B cell (primary cell): Measurements from ENCODE around the gene THADA. TPM values are rescaled to one million over a fixed set of nuclear protein-coding genes. Genes with fewer than 3 reads are reported as not detected.

ENCODE experiments used
- ATAC-seq: fragments of 200-7000 bp; cut with Tn5 transposase; one replicate; pipeline ENCODE4 v1.10.0; 2021; ENCODE audit warnings: low read depth, mild to moderate bottlenecking, moderate number of reproducible peaks, moderate library complexity
- CTCF ChIA-PET: fragments of 350-600 bp; sonication (Branson Sonifier 250); formaldehyde crosslinking; loops from one replicate; lab custom pipeline; 2021; ENCODE audit warnings: antibody characterized with exemption, inconsistent platforms; lab: Charles Lee
- POLR2A ChIA-PET: fragments of 350-600 bp; sonication (Branson Sonifier 250); formaldehyde crosslinking; loops from one replicate; lab custom pipeline; 2021; ENCODE audit warnings: antibody characterized with exemption; lab: Charles Lee
- DNase-seq: peaks from one replicate; pipeline ENCODE4 v3.0.0; 2013
- H2AFZ ChIP-seq: 2 replicates; pipeline ENCODE4 v1.6.1; 2012; ENCODE audit warnings: mild to moderate bottlenecking, low read depth, low read length; ENCODE audit not compliant: insufficient read depth, poor library complexity, severe bottlenecking
- H3K27ac ChIP-seq, 2 donors: 1 replicate in 1 of 2; 2 replicates in 1 of 2; pipeline ENCODE4 v1.5.1; 2012 to 2013; ENCODE audit warnings: low read length in 2 of 2, mild to moderate bottlenecking in 2 of 2, moderate library complexity in 1 of 2
- H3K27me3 ChIP-seq, 4 experiments: fragments of 200-600 bp in 1 of 4; sonication (generic) in 1 of 4; replicated peaks in 1 of 4; 1 replicate in 2 of 4; 2 replicates in 2 of 4; pipeline versions ENCODE4 v1.6.1 to v1.7.0; 2013 to 2016; ENCODE audit warnings: low read length in 3 of 4, mild to moderate bottlenecking in 2 of 4, mixed read lengths in 1 of 4, moderate library complexity in 1 of 4; ENCODE audit not compliant: insufficient read depth in 4 of 4, control insufficient read depth in 3 of 4; ENCODE audit errors: control extremely low read depth in 1 of 4
- H3K36me3 ChIP-seq, 2 experiments: replicated peaks in 1 of 2; 1 replicate in 1 of 2; 2 replicates in 1 of 2; pipeline versions ENCODE4 v1.6.1 to v1.7.1; 2013; ENCODE audit warnings: low read length in 1 of 2; ENCODE audit not compliant: insufficient read depth in 2 of 2, control insufficient read depth in 1 of 2; ENCODE audit errors: control extremely low read depth in 1 of 2, extremely low read depth in 1 of 2
- H3K4me1 ChIP-seq, 2 donors: fragments of 200-600 bp in 1 of 2; sonication (generic) in 1 of 2; 1 replicate in 1 of 2; 2 replicates in 1 of 2; pipeline versions ENCODE4 v1.5.1 to v1.6.1; 2013 to 2017; ENCODE audit warnings: low read length in 2 of 2; ENCODE audit not compliant: control insufficient read depth in 2 of 2, insufficient read depth in 2 of 2
- H3K4me2 ChIP-seq: replicated peaks from 2 replicates; pipeline ENCODE3; 2012; ENCODE audit warnings: mild to moderate bottlenecking, low read depth, low read length; ENCODE audit not compliant: poor library complexity, severe bottlenecking
- H3K4me3 ChIP-seq, 5 experiments: fragments of 200-600 bp in 1 of 5; sonication (generic) in 1 of 5; 1 replicate in 3 of 5; 2 replicates in 2 of 5; pipeline versions ENCODE4 v1.5.1 to v1.7.0; 2011 to 2016; ENCODE audit warnings: low read length in 4 of 5, mild to moderate bottlenecking in 4 of 5, low read depth in 2 of 5, control low read depth in 1 of 5, moderate library complexity in 1 of 5; ENCODE audit not compliant: insufficient read depth in 1 of 5; ENCODE audit errors: control extremely low read depth in 1 of 5, extremely low read depth in 1 of 5
- H3K79me2 ChIP-seq: fragments of 200-600 bp; sonication (generic); one replicate; pipeline ENCODE4 v1.6.0; 2016; ENCODE audit warnings: low read length; ENCODE audit not compliant: control insufficient read depth, insufficient read depth
- H3K9ac ChIP-seq: fragments of 200-600 bp; sonication (generic); 2 replicates; pipeline ENCODE4 v1.6.1; 2017; ENCODE audit warnings: mild to moderate bottlenecking, low read length, moderate library complexity
- H3K9me3 ChIP-seq, 3 donors: one replicate each; pipeline versions ENCODE4 v1.6.1 to v1.7.1; 2013; ENCODE audit warnings: low read length in 2 of 3; ENCODE audit not compliant: control insufficient read depth in 2 of 3, insufficient read depth in 1 of 3; ENCODE audit errors: control extremely low read depth in 1 of 3
- H4K20me1 ChIP-seq: 2 replicates; pipeline ENCODE4 v1.6.0; 2012; ENCODE audit warnings: mild to moderate bottlenecking, low read length; ENCODE audit not compliant: insufficient read depth, control insufficient read depth, poor library complexity, severe bottlenecking
- H3K27ac Mint-ChIP-seq: one replicate; pipeline ENCODE4 v1.8.0; 2021; ENCODE audit warnings: mixed read lengths
- H3K27me3 Mint-ChIP-seq: one replicate; pipeline ENCODE4 v1.8.0; 2021; ENCODE audit warnings: mixed read lengths
- H3K4me1 Mint-ChIP-seq: one replicate; pipeline ENCODE4 v1.8.0; 2021; ENCODE audit warnings: mixed read lengths
- H3K4me3 Mint-ChIP-seq: one replicate; pipeline ENCODE4 v1.8.0; 2021; ENCODE audit warnings: mixed read lengths
- H3K9me3 Mint-ChIP-seq: one replicate; pipeline ENCODE4 v1.8.0; 2022; ENCODE audit warnings: mixed read lengths; ENCODE audit not compliant: insufficient read depth
- EZH2 ChIP-seq: IDR thresholded peaks from 2 replicates; pipeline ENCODE4 v1.6.1; 2012; ENCODE audit warnings: borderline replicate concordance, low read depth, mild to moderate bottlenecking, moderate library complexity, low read length; ENCODE audit not compliant: insufficient read depth, poor library complexity, severe bottlenecking
- WGBS: methylation state at CpG from one replicate; pipeline ENCODE4 v1.1.5; 2013; ENCODE audit warnings: missing lambda C conversion rate; ENCODE audit not compliant: insufficient coverage; 5-methylcytosine and 5-hydroxymethylcytosine counted together
- intact Hi-C: fragments of 100-400 bp; cut with micrococcal nuclease; formaldehyde crosslinking; loops from one replicate; pipeline ENCODE4 v1.10.0; 2022
- polyA plus RNA-seq: library from polyadenylated mRNA; depleted of rRNA; stranded (reverse); fragments of >200 nt; gene quantifications from 2 replicates; pipeline ENCODE4 v1.2.3, GENCODE V29; 2012
- total RNA-seq, 2 donors: library from RNA; stranded (reverse); fragments of 120-200 nt in 1 of 2; gene quantifications; 1 replicate in 1 of 2; 2 replicates in 1 of 2; pipeline versions ENCODE4 v1.2.3 to v1.2.4, GENCODE V29; 2013 to 2022
- TF ChIP-seq, protein P1 (sequence below): fragments of 200-600 bp; IDR thresholded peaks from one replicate; pipeline ENCODE4 v1.8.0; 2022; ENCODE audit warnings: antibody characterized with exemption, mild to moderate bottlenecking

The THADA gene
- total and polyA plus RNA-seq, 2 donors (not counting 1 experiment from before 2014, with no cell fraction given) = 17.6 to 48.5 TPM

DNA sequence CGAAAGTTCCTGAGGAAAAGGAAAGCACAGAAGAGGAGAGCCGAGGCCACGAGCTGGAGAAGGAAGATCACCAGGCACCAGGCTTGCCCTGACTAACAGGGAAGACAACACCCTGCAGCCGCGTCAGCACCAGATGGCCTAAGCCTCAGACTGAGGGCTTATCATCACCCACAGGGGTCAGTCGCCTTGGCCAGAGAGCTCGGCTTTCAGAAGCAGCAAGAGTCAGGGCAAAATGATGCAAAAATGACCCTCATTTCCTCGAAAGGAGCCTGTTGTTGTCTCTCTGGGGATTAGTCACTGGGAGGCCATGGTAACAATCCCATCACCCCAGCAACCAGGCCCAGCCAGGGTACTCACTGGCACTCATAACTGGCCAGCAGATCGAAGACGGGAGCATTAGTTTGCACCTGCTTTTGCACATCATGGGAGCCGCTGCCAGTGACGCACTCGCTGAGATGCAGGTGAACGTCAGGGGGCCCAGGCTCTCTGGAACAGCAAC, 326.7 kb downstream of the THADA start:
- ATAC-seq (no peak), DNase-seq (no peak)
- Mint-ChIP-seq H3K4me1 (no peaks in the 10 kb centered on the region), H3K27ac (no peak overlapping the region), H3K27me3 (no peaks in the 10 kb centered on the region), H3K9me3 (no peaks in the 10 kb centered on the region), H3K4me3 (no peak overlapping the region)
- Histone ChIP-seq H3K4me3 (no peak overlapping the region), H2AFZ (no peak overlapping the region), H3K27ac (no peak overlapping the region), H3K36me3 (peaks cover 0 to 37% of the 10 kb centered on the region in 2 experiments), H3K79me2 (no peaks in the 10 kb centered on the region), H3K4me1 (no peaks in the 10 kb centered on the region), H3K9me3 (no peaks in the 10 kb centered on the region), H4K20me1 (no peaks in the 10 kb centered on the region), H3K4me2 (no peak overlapping the region), H3K9ac (no peak overlapping the region), H3K27me3 (no peaks in the 10 kb centered on the region)
- ChIA-PET POLR2A (no interaction called here), CTCF (no interaction called here)
- TF ChIP-seq, protein P1, sequence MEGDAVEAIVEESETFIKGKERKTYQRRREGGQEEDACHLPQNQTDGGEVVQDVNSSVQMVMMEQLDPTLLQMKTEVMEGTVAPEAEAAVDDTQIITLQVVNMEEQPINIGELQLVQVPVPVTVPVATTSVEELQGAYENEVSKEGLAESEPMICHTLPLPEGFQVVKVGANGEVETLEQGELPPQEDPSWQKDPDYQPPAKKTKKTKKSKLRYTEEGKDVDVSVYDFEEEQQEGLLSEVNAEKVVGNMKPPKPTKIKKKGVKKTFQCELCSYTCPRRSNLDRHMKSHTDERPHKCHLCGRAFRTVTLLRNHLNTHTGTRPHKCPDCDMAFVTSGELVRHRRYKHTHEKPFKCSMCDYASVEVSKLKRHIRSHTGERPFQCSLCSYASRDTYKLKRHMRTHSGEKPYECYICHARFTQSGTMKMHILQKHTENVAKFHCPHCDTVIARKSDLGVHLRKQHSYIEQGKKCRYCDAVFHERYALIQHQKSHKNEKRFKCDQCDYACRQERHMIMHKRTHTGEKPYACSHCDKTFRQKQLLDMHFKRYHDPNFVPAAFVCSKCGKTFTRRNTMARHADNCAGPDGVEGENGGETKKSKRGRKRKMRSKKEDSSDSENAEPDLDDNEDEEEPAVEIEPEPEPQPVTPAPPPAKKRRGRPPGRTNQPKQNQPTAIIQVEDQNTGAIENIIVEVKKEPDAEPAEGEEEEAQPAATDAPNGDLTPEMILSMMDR = no peak
- no peak for TF ChIP-seq EZH2
- 98% methylated on average over 13 of the region's 14 CpGs for WGBS
- intact Hi-C loops = no loop called here

DNA sequence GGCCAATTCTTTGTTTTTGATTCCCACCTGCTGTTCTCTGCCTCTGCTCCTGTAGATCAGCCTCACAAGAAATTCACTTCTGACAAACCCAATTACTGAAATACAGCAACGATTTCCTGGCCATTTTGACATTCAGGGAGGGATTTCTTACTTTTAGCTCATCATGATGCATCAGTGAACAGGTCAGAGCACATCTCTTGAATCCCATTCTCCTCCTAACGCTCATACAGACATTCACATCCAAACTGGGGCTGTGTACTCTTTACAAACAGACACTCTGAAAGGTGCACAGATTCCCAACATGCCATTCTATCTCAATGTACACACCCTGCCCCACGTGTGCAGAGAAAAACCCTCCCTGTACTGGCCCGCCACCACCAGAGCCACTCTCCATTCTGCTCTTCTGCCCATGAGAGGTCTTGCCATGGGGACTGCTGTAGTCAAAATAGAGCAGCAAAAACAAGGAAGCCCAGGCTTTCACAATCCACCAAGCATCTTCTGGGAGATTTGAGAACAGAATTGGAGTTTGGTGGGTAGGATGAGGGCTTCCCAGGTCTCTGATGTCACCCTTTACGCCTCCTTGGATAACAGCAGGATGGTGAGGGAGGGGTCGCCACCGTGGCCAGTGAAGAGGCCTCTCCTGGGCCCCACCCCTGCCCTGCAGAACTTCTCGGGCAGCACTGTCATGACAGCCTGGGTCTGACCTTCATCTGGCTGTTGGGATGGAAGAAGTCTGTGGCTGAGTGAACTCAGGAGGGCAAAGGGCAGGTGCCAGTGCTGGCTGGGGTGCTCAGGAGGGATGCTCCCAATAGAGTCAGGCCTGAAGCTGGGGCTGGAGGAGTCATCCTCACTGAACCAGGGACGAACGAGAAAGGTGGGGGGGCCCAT, 327.5 kb downstream of the THADA start:
- H3K4me2 ChIP-seq = no peak overlapping the region
- DNase-seq (no peak), ATAC-seq (no peak)
- intact Hi-C loops = no loop called here
- peaks cover 0 to 42% of the 10 kb centered on the region in 2 experiments for H3K36me3 ChIP-seq
- H2AFZ ChIP-seq = no peak overlapping the region
- 96% methylated on average over 8 of the region's 10 CpGs for WGBS
- no peaks in the 10 kb centered on the region for H3K79me2 ChIP-seq
- no peaks in the 10 kb centered on the region for H3K4me1 ChIP-seq
- H3K9me3 ChIP-seq = no peaks in the 10 kb centered on the region
- no peak for TF ChIP-seq EZH2
- TF ChIP-seq, protein P1 = no peak
- no peaks in the 10 kb centered on the region for H3K9me3 Mint-ChIP-seq
- H3K4me3 Mint-ChIP-seq = no peak overlapping the region
- H3K4me3 ChIP-seq = no peak overlapping the region
- no peaks in the 10 kb centered on the region for H3K27me3 Mint-ChIP-seq
- H3K27me3 ChIP-seq = no peaks in the 10 kb centered on the region
- no peak overlapping the region for H3K9ac ChIP-seq
- ChIA-PET CTCF (interaction anchor here (1.7 kb wide), 1 partner anchor 320 kb away, joined by 4 read pairs; no protein-coding TSS in a partner anchor), POLR2A (no interaction called here)
- H3K27ac Mint-ChIP-seq = no peak overlapping the region
- no peaks in the 10 kb centered on the region for H4K20me1 ChIP-seq
- H3K4me1 Mint-ChIP-seq = no peaks in the 10 kb centered on the region
- no peak overlapping the region for H3K27ac ChIP-seq
